Mucosa of descending colon (tissue), 3 donors: ENCODE data around the gene FST. TPM values are rescaled to one million over a fixed set of nuclear protein-coding genes. Genes with fewer than 3 reads are reported as not detected.
A peak's percentile ranks its signal among the peaks of the same experiment; 100 is the strongest.

ENCODE experiments used
- ATAC-seq: fragments of 200-7000 bp; cut with Tn5 transposase; one replicate; pipeline ENCODE4 v1.9.1; 2020; ENCODE audit warnings: mild to moderate bottlenecking, moderate library complexity
- DNase-seq, 3 donors: peaks; one replicate each; pipeline ENCODE4 v3.0.0-alpha.2; 2020
- H3K36me3 ChIP-seq: fragments of 200-600 bp; one replicate; pipeline ENCODE4 v1.8.0; 2021; ENCODE audit warnings: low read depth, mild to moderate bottlenecking
- H3K4me1 ChIP-seq: fragments of 200-600 bp; one replicate; pipeline ENCODE4 v1.8.0; 2021; ENCODE audit warnings: low read depth, mild to moderate bottlenecking
- H3K4me3 ChIP-seq: fragments of 200-600 bp; one replicate; pipeline ENCODE4 v1.8.0; 2021; ENCODE audit warnings: mild to moderate bottlenecking
- H3K9me3 ChIP-seq: fragments of 200-600 bp; one replicate; pipeline ENCODE4 v1.8.0; 2021; ENCODE audit warnings: mild to moderate bottlenecking
- intact Hi-C, 2 donors: fragments of 100-400 bp; cut with DNase I in 1 of 2; cut with micrococcal nuclease in 1 of 2; formaldehyde crosslinking; loops; one replicate each; pipeline versions ENCODE4 v1.11.0 to v1.11.1; 2022; cut with DNase I, micrococcal nuclease
- long read RNA-seq, 2 donors: library from polyadenylated mRNA; unstranded; transcript quantifications; one replicate each; pipeline ENCODE4 v2.0.0, GENCODE V29; 2019 to 2021
- total RNA-seq, 3 donors: library from RNA; stranded (reverse); fragmentation: NEBNext Ultra II Directional in 2 of 3; extraction: Animal tissue kit (Norgen Biotek cat#: 25700) in 2 of 3; gene quantifications; one replicate each; pipeline versions ENCODE4 v1.2.1 to v1.2.4, GENCODE V29; 2021 to 2023
- TF ChIP-seq, protein P1 (sequence below): fragments of 200-600 bp; IDR thresholded peaks from one replicate; pipeline ENCODE4 v1.8.0; 2022; ENCODE audit warnings: antibody characterized with exemption, mild to moderate bottlenecking
- donor health status: DM: no; HTN: no; CAD: no; lungs with moderate emphysema.
- donor health status: DM: no; HTN: no; CAD: no.
- donor health status: DM: no; HTN: yes; CAD: no.

Gene FST, protein sequence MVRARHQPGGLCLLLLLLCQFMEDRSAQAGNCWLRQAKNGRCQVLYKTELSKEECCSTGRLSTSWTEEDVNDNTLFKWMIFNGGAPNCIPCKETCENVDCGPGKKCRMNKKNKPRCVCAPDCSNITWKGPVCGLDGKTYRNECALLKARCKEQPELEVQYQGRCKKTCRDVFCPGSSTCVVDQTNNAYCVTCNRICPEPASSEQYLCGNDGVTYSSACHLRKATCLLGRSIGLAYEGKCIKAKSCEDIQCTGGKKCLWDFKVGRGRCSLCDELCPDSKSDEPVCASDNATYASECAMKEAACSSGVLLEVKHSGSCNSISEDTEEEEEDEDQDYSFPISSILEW
- total RNA-seq: 10 to 100 TPM in 1 of 3 donors, 1 to 10 TPM in 1, under 1 TPM in 1; 0.81 to 11.5 (median 2.8) TPM
- long read RNA-seq, donor 1, transcript FST-201 (6 exons, 2,519 nt): major isoform, 9 of 20 reads
- long read RNA-seq, donor 1, partial matches to known transcripts: 1 of 20 reads
- long read RNA-seq, donor 1, other reads (novel, unspliced or antisense): 9 of 20 reads
- long read RNA-seq, donor 2, partial matches to known transcripts: 0 of 1 reads
- long read RNA-seq, donor 2, other reads (novel, unspliced or antisense): 1 of 1 reads

DNA sequence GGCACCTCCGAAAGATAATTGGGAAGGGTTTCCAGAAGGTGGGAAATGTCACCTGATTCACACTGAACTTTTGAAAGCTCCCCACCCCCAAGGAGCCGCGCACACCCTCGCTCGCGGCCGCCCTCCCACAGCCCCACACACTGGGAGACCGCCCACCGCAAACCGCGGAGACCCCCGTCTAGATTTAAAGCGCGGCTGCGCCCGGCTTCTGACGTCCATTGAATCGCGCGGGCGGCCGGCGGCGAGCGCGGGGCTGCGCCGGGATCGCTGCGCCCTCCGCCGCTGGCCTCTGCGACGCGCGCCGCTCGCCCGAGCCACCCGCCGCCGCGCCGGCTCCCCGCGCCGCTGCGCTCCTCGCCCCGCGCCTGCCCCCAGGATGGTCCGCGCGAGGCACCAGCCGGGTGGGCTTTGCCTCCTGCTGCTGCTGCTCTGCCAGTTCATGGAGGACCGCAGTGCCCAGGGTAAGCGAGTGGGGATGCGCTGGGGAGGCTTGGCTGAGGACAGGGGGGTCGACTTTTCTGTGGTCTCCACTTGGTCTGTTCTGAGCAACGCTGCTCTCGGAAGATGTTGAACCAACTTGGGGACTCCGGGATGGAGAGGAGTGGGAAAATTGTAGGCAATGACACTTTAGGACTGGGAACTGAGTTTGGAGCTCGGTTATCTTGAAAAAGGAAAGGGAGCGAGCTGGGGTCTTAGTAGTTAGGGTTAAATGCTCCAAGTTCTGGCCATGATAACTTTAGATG lies at the start of gene FST:
TSS of gene FST (plus strand) at position 214 of the 743 bp plus-strand sequence. CDS start at position 377, 163 bp downstream.
- ATAC-seq: peak; percentile 40
- intact Hi-C loops: loop anchor here in 1 of 2 donors (10.0 kb wide), 1 partner anchor 84 kb away; the partner anchor contains the start of gene NDUFS4
- H3K9me3 ChIP-seq: no peaks in the 10 kb centered on the region
- no peaks in the 10 kb centered on the region for H3K36me3 ChIP-seq
- DNase-seq: peak in 2 of 3 donors; percentile 7 to 39
- TF ChIP-seq, protein P1, sequence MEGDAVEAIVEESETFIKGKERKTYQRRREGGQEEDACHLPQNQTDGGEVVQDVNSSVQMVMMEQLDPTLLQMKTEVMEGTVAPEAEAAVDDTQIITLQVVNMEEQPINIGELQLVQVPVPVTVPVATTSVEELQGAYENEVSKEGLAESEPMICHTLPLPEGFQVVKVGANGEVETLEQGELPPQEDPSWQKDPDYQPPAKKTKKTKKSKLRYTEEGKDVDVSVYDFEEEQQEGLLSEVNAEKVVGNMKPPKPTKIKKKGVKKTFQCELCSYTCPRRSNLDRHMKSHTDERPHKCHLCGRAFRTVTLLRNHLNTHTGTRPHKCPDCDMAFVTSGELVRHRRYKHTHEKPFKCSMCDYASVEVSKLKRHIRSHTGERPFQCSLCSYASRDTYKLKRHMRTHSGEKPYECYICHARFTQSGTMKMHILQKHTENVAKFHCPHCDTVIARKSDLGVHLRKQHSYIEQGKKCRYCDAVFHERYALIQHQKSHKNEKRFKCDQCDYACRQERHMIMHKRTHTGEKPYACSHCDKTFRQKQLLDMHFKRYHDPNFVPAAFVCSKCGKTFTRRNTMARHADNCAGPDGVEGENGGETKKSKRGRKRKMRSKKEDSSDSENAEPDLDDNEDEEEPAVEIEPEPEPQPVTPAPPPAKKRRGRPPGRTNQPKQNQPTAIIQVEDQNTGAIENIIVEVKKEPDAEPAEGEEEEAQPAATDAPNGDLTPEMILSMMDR: no peak
- no peak within 1 kb of the TSS for H3K4me3 ChIP-seq
- peaks cover 25% of the 10 kb centered on the region for H3K4me1 ChIP-seq

DNA sequence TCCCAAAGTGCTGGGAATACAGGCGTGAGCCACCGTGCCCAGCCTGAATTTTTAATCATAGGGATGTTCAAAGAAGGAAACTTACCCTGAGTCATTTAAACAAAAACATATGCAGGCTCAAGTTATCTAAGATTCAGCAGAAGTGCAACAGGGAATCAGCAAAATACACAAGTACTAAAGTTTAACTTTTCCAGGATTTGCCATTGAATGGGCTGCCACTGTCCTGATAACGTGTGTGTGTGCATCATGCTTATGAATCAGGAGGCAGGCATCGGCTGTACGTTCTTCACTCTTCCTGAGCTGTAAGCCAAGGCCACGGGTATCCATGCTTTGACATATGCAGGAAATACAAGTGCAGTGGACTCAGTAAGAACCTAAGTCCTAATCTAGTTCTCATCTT lies 48.8 kb upstream of the FST start:
- Histone ChIP-seq H3K4me1 (no peaks in the 10 kb centered on the region), H3K36me3 (no peaks in the 10 kb centered on the region), H3K9me3 (no peaks in the 10 kb centered on the region), H3K4me3 (no peak overlapping the region)
- TF ChIP-seq, protein P1: no peak
- ATAC-seq (no peak), DNase-seq (no peak)
- intact Hi-C loops: no loop called here

- TF ChIP-seq, protein P1: no peak
- intact Hi-C loops: no loop called here
- Histone ChIP-seq H3K9me3 (no peaks in the 10 kb centered on the region), H3K36me3 (no peaks in the 10 kb centered on the region), H3K4me1 (no peaks in the 10 kb centered on the region), H3K4me3 (no peak overlapping the region)
- ATAC-seq (no peak), DNase-seq (no peak)
Measured at GRCh38 chr5:53433026-53433425, 47.4 kb upstream of the FST start.

DNA sequence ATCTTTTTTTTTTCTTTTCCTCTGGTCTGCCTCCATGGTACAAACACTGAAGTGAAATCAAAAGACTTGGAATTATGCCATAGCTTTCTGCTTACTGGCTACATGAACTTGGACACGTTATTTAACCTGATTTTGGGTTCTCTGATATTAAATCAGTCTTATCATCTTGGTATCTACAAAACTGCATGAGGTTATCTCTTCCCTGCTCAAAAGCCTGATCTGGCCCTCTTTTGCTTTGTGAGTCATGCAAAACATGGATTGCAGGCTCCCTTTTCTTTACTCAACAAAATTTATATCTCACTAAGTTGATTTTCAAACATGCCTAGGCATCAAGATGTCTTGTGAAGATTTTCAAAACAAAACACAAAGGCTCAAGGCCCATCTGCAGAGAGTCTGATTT lies 45.9 kb upstream of the FST start:
- Histone ChIP-seq H3K4me3 (no peak overlapping the region), H3K9me3 (no peaks in the 10 kb centered on the region), H3K36me3 (no peaks in the 10 kb centered on the region), H3K4me1 (no peaks in the 10 kb centered on the region)
- intact Hi-C loops: no loop called here
- DNase-seq (no peak), ATAC-seq (no peak)
- TF ChIP-seq, protein P1: no peak

- H3K4me1 ChIP-seq: no peaks in the 10 kb centered on the region
- no peak for DNase-seq
- H3K36me3 ChIP-seq: no peaks in the 10 kb centered on the region
- H3K9me3 ChIP-seq: no peaks in the 10 kb centered on the region
- TF ChIP-seq, protein P1: no peak
- intact Hi-C loops: no loop called here
- H3K4me3 ChIP-seq: no peak overlapping the region
- no peak for ATAC-seq
Measured at GRCh38 chr5:53436480-53437191, 43.8 kb upstream of the FST start.
